ENCODE data around the gene PKM.
A peak's percentile ranks its signal among the peaks of the same experiment; 100 is the strongest.

PKM gene

GRCh38 chr15:72153269-72154000 is 77.6 kb downstream of the PKM start:
- peak; percentile 24 for DNase-seq

All from NCI-H1092 treated with DMSO at 0.1 percent for 48 hours (cell line).